HG02970 (cell line): ENCODE measurements around the gene ACTA2.

ENCODE experiments used
- ATAC-seq: cut with Tn5 transposase; IDR thresholded peaks from one replicate; pipeline ENCODE4 v1.9.1; 2021; ENCODE audit warnings: mild to moderate bottlenecking, moderate library complexity, moderate number of reproducible peaks; ENCODE audit not compliant: unreplicated experiment, low FRiP score

The ACTA2 gene

DNA sequence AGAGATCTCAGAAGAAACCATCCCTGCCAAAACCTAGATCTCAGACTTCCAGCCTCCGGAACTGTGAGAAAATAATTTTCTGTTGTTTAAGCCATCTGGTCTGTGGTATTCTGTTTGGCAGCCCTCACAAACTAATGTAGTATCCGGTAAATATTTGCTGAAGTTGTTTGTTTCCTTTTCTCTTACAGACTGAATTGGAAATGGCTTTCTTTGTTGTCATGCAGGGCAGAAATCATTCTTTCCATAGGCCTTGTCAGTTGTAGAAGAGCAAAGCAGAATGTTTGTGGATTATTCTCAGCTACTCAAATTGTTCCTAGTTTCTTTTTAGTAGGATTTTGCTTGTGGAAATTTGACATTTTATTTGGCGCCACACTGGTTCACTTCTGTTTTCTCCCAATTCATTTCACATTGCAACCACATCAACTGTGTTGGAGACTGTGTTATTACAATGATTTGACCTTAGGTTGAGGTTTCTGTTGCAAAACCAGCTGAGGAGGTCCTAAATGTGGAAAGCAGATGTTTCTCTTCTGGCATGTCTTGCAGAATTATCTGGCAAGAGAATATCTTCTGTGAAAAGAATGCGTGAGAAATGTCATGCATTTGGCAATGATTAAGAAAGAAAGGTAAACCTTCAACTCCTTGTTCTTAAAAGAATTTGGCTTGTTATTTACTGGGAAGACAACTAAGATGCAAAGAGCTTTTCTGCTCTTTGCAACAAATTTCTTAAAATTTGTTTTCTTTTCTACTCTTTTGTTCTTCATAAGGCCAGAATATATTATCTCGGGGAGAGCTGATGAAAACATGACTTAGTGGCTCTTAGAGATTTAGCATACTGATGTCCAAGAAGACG lies 25.8 kb downstream of the ACTA2 start:
- no peak for ATAC-seq

DNA sequence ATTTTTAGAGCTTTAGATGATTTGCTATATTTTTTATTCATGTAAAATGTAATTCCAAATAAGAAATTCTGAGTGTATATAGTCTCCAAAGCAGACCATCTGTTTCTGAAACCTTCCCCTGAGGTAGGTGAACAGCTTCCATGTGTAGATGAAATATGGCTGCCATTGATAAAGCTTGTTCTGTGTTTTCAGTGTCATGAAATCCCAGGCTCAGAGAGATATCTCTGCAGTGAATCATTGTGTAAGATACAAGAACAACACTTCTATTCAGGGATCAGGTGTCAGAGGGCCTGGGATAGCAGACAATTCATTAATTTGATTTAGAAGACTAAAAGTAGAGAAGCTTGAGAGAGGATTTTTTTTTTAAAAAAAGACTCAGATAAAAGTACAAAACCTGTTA lies 29.1 kb downstream of the ACTA2 start:
- no peak for ATAC-seq

DNA sequence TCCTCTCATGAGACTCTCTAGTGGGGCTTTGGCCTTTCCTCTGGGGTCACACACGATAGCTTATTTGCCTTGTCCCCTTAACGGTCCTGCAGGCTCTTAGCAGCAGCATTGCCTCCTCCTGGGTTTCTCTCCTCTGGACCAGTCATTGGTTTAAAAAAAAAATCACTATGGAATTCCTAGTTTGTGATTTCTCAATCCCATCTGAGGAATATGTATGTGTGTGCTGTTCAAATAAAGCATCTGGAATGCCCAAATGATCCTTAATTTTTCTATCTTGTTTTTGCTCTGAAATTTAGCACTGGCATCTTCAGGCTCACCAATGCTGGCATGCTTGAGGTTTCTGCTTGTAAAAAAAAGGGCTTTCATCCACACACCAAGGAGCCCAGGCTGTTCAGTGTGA lies 30.5 kb downstream of the ACTA2 start:
- ATAC-seq: no peak

DNA sequence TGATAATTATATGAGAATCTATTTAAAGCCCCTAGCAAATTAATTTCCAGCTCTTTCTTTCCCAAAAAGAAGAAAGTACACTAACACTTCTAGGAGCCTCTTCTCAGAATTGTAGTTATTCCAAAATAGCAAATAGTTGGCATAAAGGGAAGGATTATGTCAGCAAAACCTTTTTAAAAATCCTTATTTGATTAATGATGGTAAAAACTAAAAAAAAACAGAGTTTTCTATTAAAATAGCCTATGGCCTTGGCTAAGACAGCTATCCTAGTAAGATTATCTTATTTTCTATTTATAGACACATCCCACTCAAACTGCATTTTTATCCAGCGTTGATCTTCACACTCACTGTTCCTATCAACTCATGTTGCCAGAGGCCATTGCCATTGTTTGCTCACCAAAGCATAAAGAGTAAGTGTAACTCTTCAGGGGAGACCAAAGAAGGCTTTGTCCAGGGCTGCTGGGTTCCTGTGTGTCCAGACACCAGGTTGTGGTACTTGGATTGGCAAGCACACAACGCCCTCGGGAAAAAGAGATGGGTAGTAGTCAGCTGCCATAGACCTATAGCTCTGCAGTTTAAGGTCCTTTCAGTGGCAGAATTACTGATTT lies 31.5 kb downstream of the ACTA2 start:
- ATAC-seq: no peak

DNA sequence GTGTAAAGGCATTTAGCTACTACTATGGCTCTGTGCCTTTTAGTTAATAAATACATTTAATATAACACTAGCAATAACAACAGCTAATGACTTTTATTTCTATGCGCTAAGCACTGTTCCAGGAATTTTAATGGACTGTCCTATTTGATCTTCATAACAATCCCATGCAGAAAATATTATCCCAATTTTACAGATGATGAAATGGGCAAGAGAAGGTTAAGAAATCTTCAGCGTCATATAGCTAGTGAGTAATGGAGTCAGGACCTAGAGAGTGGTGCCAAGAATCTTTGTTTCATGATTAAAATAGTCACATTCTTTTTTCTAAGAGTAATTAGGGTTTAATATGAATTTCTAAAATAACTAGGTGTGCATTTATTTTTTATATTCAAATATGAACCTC lies 32.4 kb downstream of the ACTA2 start:
- ATAC-seq: no peak

DNA sequence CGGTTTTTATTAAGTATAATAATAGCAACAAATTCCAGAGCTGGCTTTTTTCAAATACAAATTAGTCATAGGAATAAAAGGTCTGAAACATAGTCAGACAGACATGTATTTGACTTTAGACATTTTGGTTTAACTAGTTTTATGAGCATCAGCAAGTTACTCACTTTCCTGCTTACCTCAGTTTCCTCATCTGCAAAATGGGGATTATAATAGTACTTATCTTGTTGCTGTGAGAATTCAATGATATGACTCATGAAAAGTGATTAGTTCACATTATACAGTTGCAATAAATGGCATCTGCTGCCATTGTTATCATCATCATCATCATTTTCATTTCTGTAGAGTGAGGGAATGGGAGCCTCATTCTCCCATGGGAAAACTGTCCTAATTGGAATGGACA lies 33.5 kb downstream of the ACTA2 start:
- no peak for ATAC-seq

DNA sequence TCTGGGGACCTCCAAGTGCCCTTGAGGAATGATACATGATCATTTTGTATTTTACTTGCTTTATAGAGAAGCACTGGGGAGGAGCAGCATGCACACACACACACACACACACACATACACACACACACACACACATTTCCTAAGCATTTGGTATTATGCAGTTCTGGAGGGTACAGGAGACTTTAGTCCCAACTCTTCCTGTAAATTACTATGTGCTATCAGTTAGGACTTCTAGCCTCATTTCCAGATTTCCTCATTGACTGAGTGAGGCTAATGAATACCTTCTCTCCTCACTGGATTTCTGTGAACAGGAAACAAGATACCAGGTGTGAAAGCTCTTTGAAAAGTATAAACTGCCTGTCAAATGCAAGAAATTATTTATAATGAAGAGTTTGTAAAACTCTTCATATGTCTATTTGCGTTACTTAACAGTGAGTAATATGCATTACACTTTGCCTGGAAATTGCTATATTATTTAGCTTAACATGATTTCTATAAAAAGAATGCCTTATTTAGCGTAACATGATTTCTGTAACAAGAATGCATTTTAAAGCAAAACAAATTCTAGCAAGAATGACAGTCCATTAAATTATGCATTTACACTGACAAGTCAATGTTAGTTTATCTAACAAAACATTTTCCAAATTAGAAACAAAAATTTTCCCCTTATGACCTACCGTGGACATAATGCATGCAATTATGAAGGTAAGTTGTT lies 34.2 kb downstream of the ACTA2 start:
- ATAC-seq: no peak

DNA sequence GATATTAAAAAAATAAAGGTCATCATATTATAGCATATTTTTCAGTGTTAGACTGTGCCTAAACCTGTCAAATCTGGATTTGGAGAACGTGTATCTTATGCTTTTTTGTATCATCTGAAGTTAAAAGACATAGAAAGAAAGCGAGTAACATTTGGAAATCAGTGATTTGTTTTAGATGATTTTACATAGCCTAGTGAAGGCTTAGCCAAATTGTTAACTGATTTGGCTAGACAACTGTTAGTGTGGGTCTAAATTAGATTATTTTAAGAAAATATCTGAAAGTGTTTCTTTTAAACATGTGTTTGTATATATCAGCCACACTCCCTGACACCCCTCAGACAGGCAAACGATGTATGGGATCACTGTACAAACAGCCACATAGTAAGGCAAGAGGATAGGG lies 35.6 kb downstream of the ACTA2 start:
- ATAC-seq: no peak

DNA sequence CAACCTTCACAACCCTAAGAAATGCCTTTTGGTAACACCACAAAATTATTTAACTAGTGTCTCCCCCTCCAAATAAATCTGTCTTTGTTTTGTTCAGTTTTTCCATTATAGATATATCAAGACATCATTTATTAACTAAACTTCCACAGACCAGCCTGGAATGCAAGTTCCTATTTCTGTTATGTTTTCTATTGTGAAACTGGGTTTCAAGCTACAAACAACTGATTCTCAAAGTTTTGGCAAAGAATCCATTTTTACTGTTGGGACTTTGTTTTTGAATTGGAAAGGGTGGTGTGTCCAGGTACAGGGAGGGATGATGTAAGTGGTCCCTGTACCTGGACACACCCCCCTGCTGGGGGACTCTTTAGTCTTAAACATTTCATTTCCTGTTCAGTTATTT lies 36.3 kb downstream of the ACTA2 start:
- no peak for ATAC-seq

DNA sequence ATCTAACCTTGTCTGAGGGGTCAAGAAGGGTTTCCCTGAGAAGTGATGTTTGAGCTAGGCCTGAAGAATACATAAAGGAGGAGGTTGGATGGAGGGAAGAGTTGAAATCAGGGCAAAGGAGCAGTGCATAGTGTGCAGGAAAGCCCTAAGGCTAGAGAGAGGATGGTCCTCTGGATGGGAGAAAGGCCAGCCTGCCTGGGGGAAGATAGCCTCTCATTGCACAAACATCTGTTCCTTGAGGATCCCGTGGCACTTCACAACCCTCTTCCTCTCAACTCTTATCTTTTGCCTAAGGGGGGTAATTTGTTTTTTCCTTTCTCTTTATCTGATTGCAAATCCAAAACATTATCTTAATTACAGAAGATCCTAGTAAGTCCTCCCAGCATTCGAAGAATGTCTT lies 36.8 kb downstream of the ACTA2 start:
- no peak for ATAC-seq

DNA sequence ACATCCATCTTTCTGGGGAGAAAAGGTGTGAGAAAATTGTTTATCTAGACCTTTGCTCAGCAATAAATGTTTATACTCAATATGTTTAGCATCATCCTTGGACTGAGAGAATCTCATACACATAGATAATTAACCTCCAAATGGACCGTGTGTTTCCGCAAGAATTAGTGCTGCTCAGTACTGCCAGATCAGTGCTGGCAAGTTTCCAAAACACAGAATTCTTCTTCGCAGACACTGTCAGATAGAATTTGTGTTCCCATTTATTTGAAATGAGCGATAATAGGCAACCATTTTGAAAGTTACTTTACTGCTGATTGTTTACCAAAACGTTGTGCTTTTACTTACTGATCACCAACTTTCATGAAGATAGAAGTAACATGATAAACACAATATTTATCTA lies 38.8 kb downstream of the ACTA2 start:
- ATAC-seq: no peak

DNA sequence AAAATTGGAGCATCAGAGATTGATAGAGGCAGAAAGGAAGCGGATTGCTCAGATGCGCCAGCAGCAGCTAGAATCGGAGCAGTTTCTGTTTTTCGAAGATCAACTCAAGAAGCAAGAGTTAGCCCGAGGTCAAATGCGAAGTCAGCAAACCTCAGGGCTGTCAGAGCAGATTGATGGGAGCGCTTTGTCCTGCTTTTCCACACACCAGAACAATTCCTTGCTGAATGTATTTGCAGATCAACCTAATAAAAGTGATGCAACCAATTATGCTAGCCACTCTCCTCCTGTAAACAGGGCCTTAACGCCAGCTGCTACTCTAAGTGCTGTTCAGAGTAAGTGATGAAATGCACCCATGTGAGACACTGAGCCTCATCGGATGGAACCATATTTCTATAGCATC lies 39.4 kb downstream of the ACTA2 start:
- ATAC-seq: no peak

DNA sequence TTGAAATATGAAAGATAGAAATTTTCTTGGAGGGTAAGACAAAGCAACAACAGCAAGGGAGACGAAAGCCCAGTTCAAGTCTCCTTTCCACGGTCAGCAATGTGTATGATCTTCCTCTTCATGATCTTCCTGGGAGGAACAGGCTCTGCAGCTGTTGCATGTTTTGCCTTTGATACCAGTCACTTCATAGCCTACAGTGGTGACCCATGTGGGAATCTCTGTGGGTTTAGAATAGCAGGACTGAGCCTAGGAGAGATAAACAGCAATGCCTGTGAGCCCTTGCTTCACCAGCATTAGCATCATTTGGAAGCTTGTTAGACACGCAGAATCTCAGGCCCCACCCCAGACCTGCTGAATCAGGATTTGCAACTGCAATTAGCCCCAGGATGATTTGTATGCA lies 40.7 kb downstream of the ACTA2 start:
- ATAC-seq: no peak

DNA sequence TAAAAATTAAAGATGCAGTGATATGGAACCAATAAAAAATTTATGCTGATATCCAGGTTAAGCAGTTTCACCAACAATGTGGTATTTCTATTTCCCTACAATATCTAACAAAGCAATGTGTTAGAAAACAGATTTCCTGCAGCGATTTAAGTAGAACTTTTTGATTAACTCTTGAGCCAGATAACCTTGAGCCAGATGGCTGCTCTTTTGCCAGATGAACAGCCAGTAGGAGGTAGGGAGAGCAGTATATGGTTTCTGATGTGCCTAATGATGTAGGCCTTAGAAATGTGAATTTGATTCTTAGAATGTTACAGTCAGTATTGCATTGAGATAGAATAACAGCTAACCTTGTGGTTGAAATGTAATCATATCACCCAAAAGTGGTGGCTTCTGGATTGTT lies 41.5 kb downstream of the ACTA2 start:
- ATAC-seq: no peak

DNA sequence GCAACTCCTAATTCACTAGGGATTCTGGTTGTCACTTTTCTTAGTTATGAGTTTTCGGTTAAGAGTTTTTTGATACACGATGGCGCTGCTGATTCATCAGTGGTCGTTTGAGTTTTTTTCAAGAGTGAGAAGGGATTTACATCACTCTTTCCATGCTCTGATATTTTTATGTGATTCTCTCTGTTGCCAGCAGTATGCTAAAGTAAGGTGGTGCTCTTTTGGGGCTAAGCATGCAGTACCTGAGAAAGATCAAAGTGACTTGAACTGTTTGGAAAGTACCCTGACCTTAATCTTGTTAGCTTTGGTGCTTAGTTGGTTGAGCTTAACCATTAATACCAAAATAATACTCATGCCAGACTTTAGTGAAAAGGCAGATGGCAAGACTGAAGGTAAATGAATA lies 44.4 kb downstream of the ACTA2 start:
- ATAC-seq: no peak

DNA sequence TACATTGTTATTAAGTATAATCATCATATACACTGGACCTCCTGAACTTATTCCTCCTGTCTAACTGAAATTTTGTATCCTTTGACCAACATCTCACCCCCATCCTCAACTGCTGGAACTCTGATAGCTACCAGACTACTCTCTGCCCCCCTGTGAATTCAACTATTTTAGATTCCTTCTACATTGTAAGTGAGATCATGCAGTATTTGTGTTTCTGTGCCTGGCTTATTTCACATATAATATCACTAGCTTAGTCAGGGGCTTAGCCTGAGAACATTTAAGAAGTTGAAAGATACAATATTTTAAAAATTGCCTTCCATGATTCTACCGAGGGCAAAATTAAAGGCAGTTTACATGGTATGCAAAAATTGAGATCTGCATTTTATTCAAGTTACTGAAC lies 45.7 kb downstream of the ACTA2 start:
- ATAC-seq: no peak

DNA sequence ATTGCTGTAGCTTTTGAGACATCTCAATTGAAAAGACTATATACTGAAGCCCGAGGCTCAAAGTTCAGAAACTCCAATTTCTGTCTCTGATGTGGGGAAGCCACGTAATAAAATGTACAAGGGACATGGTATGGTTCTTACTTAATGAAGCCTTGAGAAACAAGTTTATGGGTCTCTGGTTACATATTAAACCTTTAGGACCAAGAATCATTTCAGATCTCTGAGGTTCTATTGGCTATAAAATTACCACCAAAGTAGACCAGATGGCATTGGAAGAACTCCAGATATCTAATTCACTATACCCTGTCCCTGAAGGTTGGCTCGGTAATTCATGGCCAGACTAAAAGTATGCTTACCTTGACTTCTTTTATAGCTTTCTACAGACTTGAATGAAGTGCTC lies 48.9 kb downstream of the ACTA2 start:
- no peak for ATAC-seq

DNA sequence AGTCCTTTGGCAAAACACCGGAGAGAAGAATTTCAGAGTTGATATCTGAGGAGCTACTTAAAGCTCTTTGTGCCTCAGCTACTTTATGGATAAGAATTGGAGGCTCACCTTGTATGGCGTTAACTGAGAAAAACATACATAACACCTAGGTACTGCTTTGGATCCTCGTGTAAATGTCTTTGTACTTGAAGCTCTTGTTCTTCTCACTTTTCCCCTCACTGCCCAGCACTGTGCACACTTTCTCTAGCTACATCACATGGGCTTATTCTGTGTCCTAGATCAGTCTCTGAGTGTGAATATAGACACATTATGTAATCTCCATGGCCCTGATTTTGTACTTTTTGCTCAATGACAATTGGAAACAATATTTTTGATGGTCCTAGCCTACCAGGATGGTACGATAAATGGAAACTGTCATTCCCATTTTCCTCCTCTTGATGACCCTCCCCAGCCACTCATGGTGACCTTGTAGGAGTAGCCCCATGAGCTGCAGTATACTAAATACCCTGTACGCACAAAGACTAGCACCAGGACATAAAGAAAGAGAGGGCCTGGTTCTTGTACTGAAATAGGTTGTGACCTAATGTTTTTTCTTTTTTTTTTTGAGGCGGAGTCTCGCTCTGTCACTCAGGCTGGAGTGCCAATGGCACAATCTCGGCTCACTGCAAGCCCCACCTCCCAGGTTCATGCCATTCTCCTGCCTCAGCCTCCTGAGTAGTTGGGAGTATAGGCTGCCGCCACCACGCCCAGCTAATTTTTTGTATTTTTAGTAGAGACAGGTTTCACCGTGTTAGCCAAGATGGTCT lies 50.4 kb downstream of the ACTA2 start:
- peak; percentile 19 for ATAC-seq

DNA sequence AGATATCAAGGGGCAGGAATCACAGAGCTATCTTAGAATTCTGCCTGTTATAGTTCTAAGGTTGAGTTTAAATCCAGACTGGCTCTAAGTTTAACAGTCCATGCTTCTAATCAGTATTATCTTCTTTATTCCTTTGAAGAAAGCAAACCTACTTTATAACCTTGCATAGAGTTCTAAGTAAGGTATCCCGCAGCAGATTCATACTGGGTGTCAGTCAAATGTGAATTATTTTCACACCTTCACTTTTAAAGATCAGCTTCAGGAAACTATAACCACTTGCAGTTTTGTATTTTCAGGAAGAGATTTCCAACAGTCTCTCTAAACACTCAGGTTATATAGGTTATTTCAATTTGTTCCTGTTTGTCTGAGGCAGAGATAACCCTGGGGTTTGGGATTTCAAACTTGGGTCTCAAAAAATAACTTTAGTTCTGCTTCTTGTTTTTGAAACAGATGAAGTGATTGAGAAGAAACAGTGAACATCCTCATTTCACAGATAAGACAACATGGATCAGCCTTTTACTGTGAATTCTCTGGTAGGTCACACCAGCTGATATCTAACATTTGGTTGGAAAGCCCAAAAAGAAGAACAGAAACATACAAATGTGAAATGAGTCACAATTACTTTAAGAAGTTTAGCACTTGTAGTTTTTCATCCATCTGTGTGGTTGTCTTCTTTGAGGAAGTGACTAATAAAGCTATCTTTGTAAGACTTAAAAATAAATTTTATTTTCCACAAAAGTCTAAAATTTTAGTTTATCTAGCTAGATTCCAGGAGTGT lies 51.2 kb downstream of the ACTA2 start:
- ATAC-seq: peak; percentile 73

DNA sequence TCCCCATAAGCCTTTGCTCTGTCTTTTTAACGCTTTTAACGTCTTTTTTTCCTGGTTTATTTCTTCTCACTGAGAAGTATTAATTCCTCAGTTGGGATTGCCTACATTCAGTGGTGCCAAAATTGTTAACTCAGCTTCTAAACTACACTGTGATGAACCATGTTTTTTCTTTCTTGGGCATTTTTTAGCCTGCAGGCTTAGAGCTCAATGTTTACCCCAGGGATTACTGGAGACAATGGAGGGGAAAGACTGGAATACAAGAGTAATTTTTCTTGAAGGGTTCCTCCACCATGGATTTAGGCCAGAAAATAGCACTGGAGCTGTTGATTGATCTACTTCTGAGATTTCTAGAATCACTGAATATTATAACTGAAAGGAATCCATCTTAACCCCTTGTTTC lies 52.7 kb downstream of the ACTA2 start:
- ATAC-seq: no peak
